Caco-2 (cell line): ENCODE data around the gene KIF17. TPM values are rescaled to one million over a fixed set of nuclear protein-coding genes. Genes with fewer than 3 reads are reported as not detected.

Source experiments
- BruUV-seq: library from RNA; stranded (reverse); fragments of 400-500 nt; replicated peaks from 2 replicates; lab custom pipeline; 2021; lab: Mats Ljungman, UMichigan
- CTCF ChIA-PET: fragments of 300-600 bp; sonication (Branson Sonifier 250); formaldehyde crosslinking; loops from one replicate; lab custom pipeline; 2022; ENCODE audit warnings: antibody characterized with exemption; lab: Charles Lee
- POLR2A ChIA-PET: fragments of 300-600 bp; sonication (Branson Sonifier 250); formaldehyde crosslinking; loops from one replicate; lab custom pipeline; 2022; ENCODE audit warnings: antibody characterized with exemption; lab: Charles Lee
- DNase-seq, 2 experiments: peaks; one replicate each; pipeline versions ENCODE4 v3.0.0 to v3.0.0-alpha.2; 2020 to 2022
- H3K27me3 ChIP-seq: replicated peaks from 2 replicates; pipeline ENCODE4 v1.6.0; 2011; ENCODE audit warnings: low read length; ENCODE audit not compliant: control insufficient read depth, insufficient read depth
- H3K36me3 ChIP-seq: 2 replicates; pipeline ENCODE4 v1.5.1; 2011; ENCODE audit warnings: low read length; ENCODE audit not compliant: control insufficient read depth, insufficient read depth
- H3K4me1 ChIP-seq: fragments of 250-450 bp; sonication (Bioruptor Pico); 2 replicates; pipeline ENCODE4 v1.5.1; 2020; ENCODE audit warnings: mild to moderate bottlenecking
- H3K4me3 ChIP-seq: 2 replicates; pipeline ENCODE4 v1.5.1; 2011; ENCODE audit warnings: low read depth, mild to moderate bottlenecking, control low read depth, low read length
- H3K9me3 ChIP-seq: fragments of 250-450 bp; sonication (Bioruptor Pico); 2 replicates; pipeline ENCODE4 v1.5.1; 2020; ENCODE audit warnings: mild to moderate bottlenecking, moderate library complexity
- H3K27ac Mint-ChIP-seq: one replicate; pipeline ENCODE4 v1.8.0; 2022; ENCODE audit warnings: mixed read lengths; ENCODE audit not compliant: unreplicated experiment
- H3K27me3 Mint-ChIP-seq: one replicate; pipeline ENCODE4 v1.8.0; 2022; ENCODE audit warnings: mixed read lengths; ENCODE audit not compliant: insufficient read depth, unreplicated experiment
- H3K36me3 Mint-ChIP-seq: one replicate; pipeline ENCODE4 v1.8.0; 2022; ENCODE audit warnings: mild to moderate bottlenecking, mixed read lengths; ENCODE audit not compliant: insufficient read depth, unreplicated experiment
- H3K4me1 Mint-ChIP-seq: one replicate; pipeline ENCODE4 v1.8.0; 2022; ENCODE audit warnings: low read depth, mixed read lengths; ENCODE audit not compliant: unreplicated experiment
- H3K4me3 Mint-ChIP-seq: one replicate; pipeline ENCODE4 v1.8.0; 2022; ENCODE audit warnings: mild to moderate bottlenecking, moderate library complexity, mixed read lengths; ENCODE audit not compliant: unreplicated experiment
- H3K9me3 Mint-ChIP-seq: one replicate; pipeline ENCODE4 v1.8.0; 2022; ENCODE audit warnings: mixed read lengths; ENCODE audit not compliant: unreplicated experiment
- intact Hi-C: fragments of 100-400 bp; cut with micrococcal nuclease; formaldehyde crosslinking; loops from one replicate; pipeline ENCODE4 v1.10.0; 2022; ENCODE audit not compliant: unreplicated experiment
- total RNA-seq: library from RNA; stranded (reverse); gene quantifications from 2 replicates; pipeline ENCODE4 v1.2.3, GENCODE V29; 2022
- TF ChIP-seq, protein P1 (sequence below), 2 experiments: fragments of 200-600 bp in 1 of 2; IDR thresholded peaks; 1 replicate in 1 of 2; 2 replicates in 1 of 2; pipeline versions ENCODE4 v1.5.1 to v1.8.0; 2011 to 2022; ENCODE audit warnings: antibody characterized with exemption in 1 of 2, control low read depth in 1 of 2, inconsistent platforms in 1 of 2, low read depth in 1 of 2, low read length in 1 of 2, mild to moderate bottlenecking in 1 of 2, moderate library complexity in 1 of 2; ENCODE audit not compliant: insufficient read depth in 1 of 2, severe bottlenecking in 1 of 2, unreplicated experiment in 1 of 2

Gene KIF17
- total RNA-seq, 1 experiment from 2014 or later: 1.5 TPM

DNA sequence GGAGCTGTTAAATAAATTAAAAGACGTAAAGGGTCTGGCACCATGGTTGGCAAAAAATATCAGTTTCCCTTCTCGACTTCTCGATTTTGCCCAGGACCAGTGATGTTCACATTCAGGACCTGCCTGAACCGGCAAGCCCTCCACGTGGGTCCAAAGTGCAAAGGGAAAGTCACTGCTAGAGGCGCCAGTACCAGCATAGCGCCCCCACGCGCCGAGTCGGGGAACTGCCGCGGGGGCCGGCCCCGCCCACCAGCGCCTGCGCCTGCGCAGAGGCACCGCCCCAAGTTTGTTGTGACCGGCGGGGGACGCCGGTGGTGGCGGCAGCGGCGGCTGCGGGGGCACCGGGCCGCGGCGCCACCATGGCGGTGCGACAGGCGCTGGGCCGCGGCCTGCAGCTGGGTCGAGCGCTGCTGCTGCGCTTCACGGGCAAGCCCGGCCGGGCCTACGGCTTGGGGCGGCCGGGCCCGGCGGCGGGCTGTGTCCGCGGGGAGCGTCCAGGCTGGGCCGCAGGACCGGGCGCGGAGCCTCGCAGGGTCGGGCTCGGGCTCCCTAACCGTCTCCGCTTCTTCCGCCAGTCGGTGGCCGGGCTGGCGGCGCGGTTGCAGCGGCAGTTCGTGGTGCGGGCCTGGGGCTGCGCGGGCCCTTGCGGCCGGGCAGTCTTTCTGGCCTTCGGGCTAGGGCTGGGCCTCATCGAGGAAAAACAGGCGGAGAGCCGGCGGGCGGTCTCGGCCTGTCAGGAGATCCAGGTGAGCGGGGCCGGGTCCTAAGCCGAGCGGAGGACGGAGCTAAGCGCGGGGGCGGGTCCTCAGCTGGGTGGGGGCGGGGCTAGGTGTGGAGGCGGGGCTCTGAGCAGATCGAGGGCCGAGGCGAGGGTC, 84.4 kb downstream of the KIF17 start, which contains the start of gene PINK1:
Gene PINK1 (plus strand): TSS at position 269 of the 875 bp plus-strand sequence. CDS start 91 bp downstream, at position 360.
- H3K36me3 ChIP-seq: no peaks in the 10 kb centered on the region
- no TSS peak for BruUV-seq
- ChIA-PET CTCF (interaction anchor here (0.5 to 3.8 kb wide), 13 partner anchors 13 to 110 kb away, joined by 3 to 41 read pairs (median 5); partner anchors contain the start of genes CDA and DDOST), POLR2A (interaction anchor here (0.5 to 0.6 kb wide), 2 partner anchors 43 to 169 kb away, joined by 3 to 5 read pairs; no protein-coding TSS in a partner anchor)
- no peaks in the 10 kb centered on the region for H3K9me3 Mint-ChIP-seq
- peak within 1 kb of the TSS; percentile 72 for H3K4me3 ChIP-seq
- TF ChIP-seq, protein P1, sequence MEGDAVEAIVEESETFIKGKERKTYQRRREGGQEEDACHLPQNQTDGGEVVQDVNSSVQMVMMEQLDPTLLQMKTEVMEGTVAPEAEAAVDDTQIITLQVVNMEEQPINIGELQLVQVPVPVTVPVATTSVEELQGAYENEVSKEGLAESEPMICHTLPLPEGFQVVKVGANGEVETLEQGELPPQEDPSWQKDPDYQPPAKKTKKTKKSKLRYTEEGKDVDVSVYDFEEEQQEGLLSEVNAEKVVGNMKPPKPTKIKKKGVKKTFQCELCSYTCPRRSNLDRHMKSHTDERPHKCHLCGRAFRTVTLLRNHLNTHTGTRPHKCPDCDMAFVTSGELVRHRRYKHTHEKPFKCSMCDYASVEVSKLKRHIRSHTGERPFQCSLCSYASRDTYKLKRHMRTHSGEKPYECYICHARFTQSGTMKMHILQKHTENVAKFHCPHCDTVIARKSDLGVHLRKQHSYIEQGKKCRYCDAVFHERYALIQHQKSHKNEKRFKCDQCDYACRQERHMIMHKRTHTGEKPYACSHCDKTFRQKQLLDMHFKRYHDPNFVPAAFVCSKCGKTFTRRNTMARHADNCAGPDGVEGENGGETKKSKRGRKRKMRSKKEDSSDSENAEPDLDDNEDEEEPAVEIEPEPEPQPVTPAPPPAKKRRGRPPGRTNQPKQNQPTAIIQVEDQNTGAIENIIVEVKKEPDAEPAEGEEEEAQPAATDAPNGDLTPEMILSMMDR (IDR thresholded peaks at IDR 0.05; ENCODE audit: insufficient read depth in 1 of 2, low read depth in 1 of 2, low read length in 1 of 2, severe bottlenecking in 1 of 2, unreplicated experiment in 1 of 2): peak; percentile 85 to 93
- no peaks in the 10 kb centered on the region for H3K9me3 ChIP-seq
- H3K4me1 ChIP-seq: peaks cover 20% of the 10 kb centered on the region
- H3K27me3 Mint-ChIP-seq: no peaks in the 10 kb centered on the region
- no peaks in the 10 kb centered on the region for H3K36me3 Mint-ChIP-seq
- no peaks in the 10 kb centered on the region for H3K27me3 ChIP-seq
- H3K4me1 Mint-ChIP-seq: peaks cover 9% of the 10 kb centered on the region
- peak within 1 kb of the TSS; percentile 83 for H3K4me3 Mint-ChIP-seq
- H3K27ac Mint-ChIP-seq: peak within 1 kb of the TSS; percentile 56
- intact Hi-C loops: loop anchor here (1.0 to 5.0 kb wide), 3 partner anchors 59 to 111 kb away; no protein-coding TSS in a partner anchor
- peak; percentile 83 to 92 for DNase-seq

DNA sequence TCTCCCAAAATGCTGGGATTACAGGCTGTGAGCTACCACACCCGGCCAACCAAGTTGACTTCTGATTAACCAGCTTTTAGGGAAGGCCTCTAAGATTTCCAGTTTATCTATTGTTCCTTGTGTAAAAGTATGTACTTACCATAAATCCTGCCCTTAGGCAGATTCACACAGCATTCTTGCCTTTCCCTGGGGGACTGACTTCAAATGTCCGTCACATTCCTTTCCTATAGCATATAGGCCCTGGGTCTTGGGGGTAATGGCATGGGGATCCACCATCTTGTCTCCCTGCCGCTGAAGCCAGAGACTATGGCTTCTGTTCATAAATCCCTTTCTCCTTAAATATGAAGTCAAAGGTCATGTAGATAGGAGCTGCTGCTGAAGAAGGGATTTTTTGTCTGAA, 85.4 kb downstream of the KIF17 start:
- no TSS peak for BruUV-seq
- ChIA-PET CTCF (interaction anchor here (0.7 to 3.8 kb wide), 2 partner anchors 58 to 94 kb away, joined by 3 to 41 read pairs; no protein-coding TSS in a partner anchor), POLR2A (interaction anchor here (0.6 kb wide), 1 partner anchor 486 kb away, joined by 6 read pairs; no protein-coding TSS in a partner anchor)
- no peaks in the 10 kb centered on the region for H3K36me3 Mint-ChIP-seq
- Histone ChIP-seq H3K9me3 (no peaks in the 10 kb centered on the region), H3K27me3 (no peaks in the 10 kb centered on the region), H3K36me3 (no peaks in the 10 kb centered on the region), H3K4me1 (peaks cover 20% of the 10 kb centered on the region), H3K4me3 (no peak overlapping the region)
- H3K4me1 Mint-ChIP-seq: peaks cover 9% of the 10 kb centered on the region
- peak overlapping the region; percentile 56 for H3K27ac Mint-ChIP-seq
- DNase-seq: peak; percentile 47 to 71
- intact Hi-C loops: loop anchor here (2.0 to 5.0 kb wide), 2 partner anchors 58 to 95 kb away; no protein-coding TSS in a partner anchor
- no peaks in the 10 kb centered on the region for H3K9me3 Mint-ChIP-seq
- TF ChIP-seq, protein P1 (IDR thresholded peaks at IDR 0.05; ENCODE audit: insufficient read depth in 1 of 2, low read depth in 1 of 2, low read length in 1 of 2, severe bottlenecking in 1 of 2, unreplicated experiment in 1 of 2): no peak
- H3K4me3 Mint-ChIP-seq: peak overlapping the region; percentile 83
- H3K27me3 Mint-ChIP-seq: no peaks in the 10 kb centered on the region

DNA sequence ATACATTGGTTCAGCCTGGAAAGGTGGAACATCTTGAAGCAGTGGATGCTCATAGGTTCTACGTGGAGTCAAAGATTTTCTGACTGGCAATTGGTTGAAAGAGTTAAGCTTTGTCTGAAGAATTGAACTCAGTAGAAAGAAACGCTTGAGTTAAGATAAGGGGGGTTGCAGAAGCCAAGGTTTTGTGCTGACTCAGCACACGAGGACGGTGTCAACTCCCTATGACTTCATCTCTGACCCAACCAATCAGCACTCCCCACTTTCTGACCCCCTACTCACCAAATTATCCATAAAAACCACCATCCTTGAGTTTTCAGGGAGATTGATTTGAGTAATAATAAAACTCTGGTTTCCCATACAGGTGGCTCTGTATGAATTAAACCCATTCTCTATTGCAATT, 87.1 kb downstream of the KIF17 start:
- H3K27ac Mint-ChIP-seq: no peak overlapping the region
- ChIA-PET POLR2A (no interaction called here), CTCF (no interaction called here)
- no TSS peak for BruUV-seq
- intact Hi-C loops: loop anchor here (5.0 kb wide), 1 partner anchor 93 kb away; no protein-coding TSS in a partner anchor
- H3K9me3 Mint-ChIP-seq: no peaks in the 10 kb centered on the region
- Histone ChIP-seq H3K36me3 (no peaks in the 10 kb centered on the region), H3K4me1 (peaks cover 20% of the 10 kb centered on the region), H3K4me3 (no peak overlapping the region), H3K27me3 (no peaks in the 10 kb centered on the region), H3K9me3 (no peaks in the 10 kb centered on the region)
- no peak for DNase-seq
- no peak overlapping the region for H3K4me3 Mint-ChIP-seq
- no peaks in the 10 kb centered on the region for H3K27me3 Mint-ChIP-seq
- TF ChIP-seq, protein P1 (IDR thresholded peaks at IDR 0.05; ENCODE audit: insufficient read depth in 1 of 2, low read depth in 1 of 2, low read length in 1 of 2, severe bottlenecking in 1 of 2, unreplicated experiment in 1 of 2): no peak
- H3K36me3 Mint-ChIP-seq: no peaks in the 10 kb centered on the region
- H3K4me1 Mint-ChIP-seq: peaks cover 9% of the 10 kb centered on the region
